A673 (cell line): Measurements from ENCODE around the gene FNBP1. TPM values are rescaled to one million over a fixed set of nuclear protein-coding genes. Genes with fewer than 3 reads are reported as not detected.

Source experiments
- BruUV-seq: library from RNA; stranded (reverse); fragments of 400-500 nt; replicated peaks from 2 replicates; lab custom pipeline; 2021; lab: Mats Ljungman, UMichigan
- CTCF ChIA-PET: fragments of 300-600 bp; sonication (Branson Sonifier 250); formaldehyde crosslinking; loops from one replicate; lab custom pipeline; 2022; ENCODE audit warnings: antibody characterized with exemption; lab: Charles Lee
- POLR2A ChIA-PET: fragments of 300-600 bp; sonication (Branson Sonifier 250); formaldehyde crosslinking; loops from one replicate; lab custom pipeline; 2022; ENCODE audit warnings: antibody characterized with exemption; ENCODE audit not compliant: low non-redundant PET; lab: Charles Lee
- DNase-seq: peaks from one replicate; pipeline ENCODE4 v3.0.0-alpha.2; 2015; ENCODE audit warnings: low spot score
- H3K27ac ChIP-seq: fragments of 200-600 bp; sonication (generic); 2 replicates; pipeline ENCODE4 v1.5.1; 2016; ENCODE audit warnings: mixed run types, low read depth, mild to moderate bottlenecking, mixed read lengths, antibody characterized with exemption, low read length; ENCODE audit not compliant: poor library complexity, severe bottlenecking
- H3K27me3 ChIP-seq: fragments of 200-600 bp; sonication (generic); replicated peaks from 2 replicates; pipeline ENCODE4 v1.6.1; 2017; ENCODE audit warnings: mixed run types, low read depth, mild to moderate bottlenecking, mixed read lengths, antibody characterized with exemption, low read length; ENCODE audit not compliant: insufficient read depth, poor library complexity
- H3K36me3 ChIP-seq: fragments of 200-600 bp; sonication (generic); 2 replicates; pipeline ENCODE4 v1.6.1; 2016; ENCODE audit warnings: mixed run types, mild to moderate bottlenecking, mixed read lengths, antibody characterized with exemption, low read length; ENCODE audit not compliant: insufficient read depth, poor library complexity, severe bottlenecking
- H3K4me1 ChIP-seq: fragments of 200-600 bp; sonication (generic); 2 replicates; pipeline ENCODE4 v1.6.1; 2017; ENCODE audit warnings: mixed run types, mild to moderate bottlenecking, mixed read lengths, antibody characterized with exemption, low read length; ENCODE audit not compliant: insufficient read depth, poor library complexity, severe bottlenecking
- H3K4me3 ChIP-seq: fragments of 200-600 bp; sonication (generic); 2 replicates; pipeline ENCODE4 v1.5.1; 2016; ENCODE audit warnings: low read depth, mixed run types, mild to moderate bottlenecking, mixed read lengths, low read length; ENCODE audit not compliant: poor library complexity, severe bottlenecking
- H3K9me3 ChIP-seq: fragments of 200-600 bp; sonication (generic); 2 replicates; pipeline ENCODE4 v1.6.1; 2016; ENCODE audit warnings: mixed run types, low read depth, mild to moderate bottlenecking, mixed read lengths, antibody characterized with exemption, low read length; ENCODE audit not compliant: poor library complexity, severe bottlenecking
- EZH2 ChIP-seq: fragments of 200-600 bp; sonication (generic); IDR thresholded peaks from 2 replicates; pipeline ENCODE4 v1.6.1; 2017; ENCODE audit warnings: borderline replicate concordance, low read depth, mild to moderate bottlenecking, mixed read lengths, antibody characterized with exemption, low read length; ENCODE audit not compliant: poor library complexity, severe bottlenecking
- intact Hi-C: fragments of 100-400 bp; cut with micrococcal nuclease; formaldehyde crosslinking; loops from one replicate; pipeline ENCODE4 v1.10.0; 2022; ENCODE audit not compliant: unreplicated experiment
- total RNA-seq: library from RNA; stranded (reverse); gene quantifications from 2 replicates; pipeline ENCODE4 v1.2.3, GENCODE V29; 2021
- TF ChIP-seq, protein P1 (sequence below): fragments of 300-800, 200-600 bp; sonication (generic); conservative IDR thresholded peaks from 2 replicates; pipeline ENCODE4 v1.5.1; 2017; ENCODE audit warnings: low read depth, mild to moderate bottlenecking, antibody characterized with exemption, low read length, moderate library complexity, mixed read lengths

FNBP1 gene
- total RNA-seq, 1 experiment from 2014 or later, result 200 TPM

DNA sequence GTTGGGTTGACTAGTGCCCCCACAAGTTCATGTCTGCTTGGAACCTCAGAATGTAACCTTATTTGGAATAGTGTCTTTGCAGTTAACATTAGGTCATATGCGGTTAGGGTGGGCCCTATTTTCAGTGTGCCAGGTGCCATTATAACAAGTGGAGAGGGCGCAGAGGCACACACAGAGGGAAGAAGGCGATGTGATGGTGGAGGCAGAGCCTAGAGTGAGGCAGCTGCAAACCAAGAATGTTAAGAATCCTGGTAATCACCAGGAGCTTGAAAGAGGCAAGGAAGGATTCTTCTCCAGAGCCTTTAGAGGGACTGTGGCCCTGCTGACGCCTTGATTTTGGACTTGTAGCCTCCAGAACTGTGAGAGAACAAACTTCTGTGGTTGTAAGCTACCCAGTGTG, 21.6 kb upstream of the FNBP1 start:
- no peak for DNase-seq
- Histone ChIP-seq H3K4me1 (peaks cover 14% of the 10 kb centered on the region), H3K27me3 (no peaks in the 10 kb centered on the region), H3K27ac (no peak overlapping the region), H3K4me3 (no peak overlapping the region), H3K36me3 (no peaks in the 10 kb centered on the region), H3K9me3 (no peaks in the 10 kb centered on the region)
- intact Hi-C loops, result no loop called here
- no peak for TF ChIP-seq EZH2
- TF ChIP-seq, protein P1, sequence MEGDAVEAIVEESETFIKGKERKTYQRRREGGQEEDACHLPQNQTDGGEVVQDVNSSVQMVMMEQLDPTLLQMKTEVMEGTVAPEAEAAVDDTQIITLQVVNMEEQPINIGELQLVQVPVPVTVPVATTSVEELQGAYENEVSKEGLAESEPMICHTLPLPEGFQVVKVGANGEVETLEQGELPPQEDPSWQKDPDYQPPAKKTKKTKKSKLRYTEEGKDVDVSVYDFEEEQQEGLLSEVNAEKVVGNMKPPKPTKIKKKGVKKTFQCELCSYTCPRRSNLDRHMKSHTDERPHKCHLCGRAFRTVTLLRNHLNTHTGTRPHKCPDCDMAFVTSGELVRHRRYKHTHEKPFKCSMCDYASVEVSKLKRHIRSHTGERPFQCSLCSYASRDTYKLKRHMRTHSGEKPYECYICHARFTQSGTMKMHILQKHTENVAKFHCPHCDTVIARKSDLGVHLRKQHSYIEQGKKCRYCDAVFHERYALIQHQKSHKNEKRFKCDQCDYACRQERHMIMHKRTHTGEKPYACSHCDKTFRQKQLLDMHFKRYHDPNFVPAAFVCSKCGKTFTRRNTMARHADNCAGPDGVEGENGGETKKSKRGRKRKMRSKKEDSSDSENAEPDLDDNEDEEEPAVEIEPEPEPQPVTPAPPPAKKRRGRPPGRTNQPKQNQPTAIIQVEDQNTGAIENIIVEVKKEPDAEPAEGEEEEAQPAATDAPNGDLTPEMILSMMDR, result no peak
- POLR2A ChIA-PET, result interaction anchor here (0.6 kb wide), 1 partner anchor 140 kb away, joined by 3 read pairs; no protein-coding TSS in a partner anchor
- CTCF ChIA-PET, result no interaction called here
- no TSS peak for BruUV-seq

- no TSS peak for BruUV-seq
- ChIA-PET CTCF (no interaction called here), POLR2A (no interaction called here)
- Histone ChIP-seq H3K27ac (no peak overlapping the region), H3K27me3 (no peaks in the 10 kb centered on the region), H3K4me3 (no peak overlapping the region), H3K36me3 (peaks cover 6% of the 10 kb centered on the region), H3K4me1 (no peaks in the 10 kb centered on the region), H3K9me3 (no peaks in the 10 kb centered on the region)
- TF ChIP-seq EZH2, result no peak
- TF ChIP-seq, protein P1, result no peak
- intact Hi-C loops, result no loop called here
- no peak for DNase-seq
Observed at GRCh38 chr9:130062750-130063149, 19.8 kb upstream of the FNBP1 start.

DNA sequence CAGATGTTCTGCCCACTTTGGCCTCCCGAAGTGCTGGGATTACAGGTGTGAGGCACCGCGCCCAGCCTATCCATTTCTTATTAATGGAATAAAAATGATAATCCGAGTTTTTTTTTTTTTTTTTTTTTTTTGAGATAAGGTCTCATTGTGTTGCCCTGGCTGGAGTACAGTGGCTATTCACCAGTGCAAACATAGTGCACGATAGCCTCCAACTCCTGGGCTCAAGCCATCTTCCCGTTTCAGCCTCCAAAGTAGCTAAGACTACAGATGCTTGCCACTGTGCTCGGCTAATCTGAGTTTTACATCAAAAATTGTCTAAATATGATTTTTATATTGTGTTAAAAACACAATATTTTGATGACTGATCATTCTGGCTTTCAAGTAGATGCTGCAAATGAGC, 17.3 kb upstream of the FNBP1 start:
- H3K4me1 ChIP-seq, result no peaks in the 10 kb centered on the region
- peaks cover 6% of the 10 kb centered on the region for H3K36me3 ChIP-seq
- no peak overlapping the region for H3K4me3 ChIP-seq
- no peak overlapping the region for H3K27ac ChIP-seq
- TF ChIP-seq EZH2, result no peak
- TF ChIP-seq, protein P1, result no peak
- intact Hi-C loops, result no loop called here
- H3K27me3 ChIP-seq, result no peaks in the 10 kb centered on the region
- DNase-seq, result no peak
- CTCF ChIA-PET, result no interaction called here
- no TSS peak for BruUV-seq
- no peaks in the 10 kb centered on the region for H3K9me3 ChIP-seq
- POLR2A ChIA-PET, result no interaction called here
